ENCODE data around the gene ALB. TPM values are rescaled to one million over a fixed set of nuclear protein-coding genes. Genes with fewer than 3 reads are reported as not detected.

The ALB gene
- total RNA-seq, 4 donors from 2014 or later = 84.5 TPM; not detected in 3

DNA sequence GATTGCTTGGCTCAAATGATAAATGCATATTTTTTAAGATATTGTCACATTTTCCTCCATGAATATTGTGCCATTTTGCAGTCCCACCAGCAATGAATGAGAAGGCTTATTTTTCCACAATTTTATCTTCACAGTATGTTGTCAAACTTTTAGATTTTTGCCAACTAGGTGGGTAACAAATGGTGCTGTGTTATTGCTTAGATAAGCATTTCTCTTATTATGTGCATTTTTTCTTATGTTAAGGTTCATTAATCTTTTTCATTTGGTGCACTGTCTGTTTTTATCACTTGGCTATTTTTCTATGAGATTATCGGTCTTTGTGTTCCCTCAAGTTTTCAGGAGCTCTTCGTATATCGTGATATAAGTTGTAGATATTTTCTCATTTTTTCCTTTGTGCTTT lies 64.1 kb downstream of the ALB start:
- Histone ChIP-seq H3K4me3 (no peak overlapping the region), H3K36me3 (no peaks in the 10 kb centered on the region), H3K9me3 (no peaks in the 10 kb centered on the region), H3K27me3 (no peaks in the 10 kb centered on the region), H3K27ac (no peak overlapping the region), H3K4me1 (no peaks in the 10 kb centered on the region)
- TF ChIP-seq POLR2A (IDR thresholded peaks at IDR 0.05) (no peak), EP300 (IDR thresholded peaks at IDR 0.05) (no peak), POLR2AphosphoS5 (IDR thresholded peaks at IDR 0.05) (no peak)
- TF ChIP-seq, protein P1, sequence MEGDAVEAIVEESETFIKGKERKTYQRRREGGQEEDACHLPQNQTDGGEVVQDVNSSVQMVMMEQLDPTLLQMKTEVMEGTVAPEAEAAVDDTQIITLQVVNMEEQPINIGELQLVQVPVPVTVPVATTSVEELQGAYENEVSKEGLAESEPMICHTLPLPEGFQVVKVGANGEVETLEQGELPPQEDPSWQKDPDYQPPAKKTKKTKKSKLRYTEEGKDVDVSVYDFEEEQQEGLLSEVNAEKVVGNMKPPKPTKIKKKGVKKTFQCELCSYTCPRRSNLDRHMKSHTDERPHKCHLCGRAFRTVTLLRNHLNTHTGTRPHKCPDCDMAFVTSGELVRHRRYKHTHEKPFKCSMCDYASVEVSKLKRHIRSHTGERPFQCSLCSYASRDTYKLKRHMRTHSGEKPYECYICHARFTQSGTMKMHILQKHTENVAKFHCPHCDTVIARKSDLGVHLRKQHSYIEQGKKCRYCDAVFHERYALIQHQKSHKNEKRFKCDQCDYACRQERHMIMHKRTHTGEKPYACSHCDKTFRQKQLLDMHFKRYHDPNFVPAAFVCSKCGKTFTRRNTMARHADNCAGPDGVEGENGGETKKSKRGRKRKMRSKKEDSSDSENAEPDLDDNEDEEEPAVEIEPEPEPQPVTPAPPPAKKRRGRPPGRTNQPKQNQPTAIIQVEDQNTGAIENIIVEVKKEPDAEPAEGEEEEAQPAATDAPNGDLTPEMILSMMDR (IDR thresholded peaks at IDR 0.05) = no peak
- DNase-seq (ENCODE audit: low spot score in 2 of 2) = no peak
- WGBS = 94% methylated on average over 3 of the region's 3 CpGs

DNA sequence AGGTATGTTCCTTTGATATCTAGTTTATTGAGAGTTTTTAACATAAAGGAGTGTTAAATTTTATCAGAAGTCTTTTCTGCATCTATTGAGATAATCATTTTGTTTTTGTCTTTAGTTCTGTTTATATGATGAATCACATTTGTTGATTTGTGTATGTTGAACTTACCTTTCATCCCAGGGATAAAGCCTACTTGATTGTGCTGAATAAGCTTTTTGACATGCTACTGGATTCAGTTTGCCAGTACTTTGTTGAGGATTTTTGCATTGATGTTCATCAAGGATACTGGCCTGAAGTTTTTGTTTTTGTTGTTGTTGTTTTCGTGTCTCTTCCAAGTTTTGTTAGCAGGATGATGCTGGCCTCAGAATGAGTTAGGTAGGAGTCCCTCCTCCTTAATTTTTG lies 66.6 kb downstream of the ALB start:
- TF ChIP-seq POLR2AphosphoS5 (IDR thresholded peaks at IDR 0.05) (no peak), EP300 (IDR thresholded peaks at IDR 0.05) (no peak), POLR2A (IDR thresholded peaks at IDR 0.05) (no peak)
- TF ChIP-seq, protein P1 (IDR thresholded peaks at IDR 0.05) = no peak
- Histone ChIP-seq H3K27ac (no peak overlapping the region), H3K9me3 (no peaks in the 10 kb centered on the region), H3K4me1 (no peaks in the 10 kb centered on the region), H3K36me3 (no peaks in the 10 kb centered on the region), H3K27me3 (no peaks in the 10 kb centered on the region), H3K4me3 (no peak overlapping the region)
- no peak for DNase-seq (ENCODE audit: low spot score in 2 of 2)
- WGBS = 91% methylated on average over 1 of the region's 1 CpG

Other genes with a start within 250 kb of the ALB start
- 10 to 100 TPM; 68.2 to 80.2 (median 71.1) TPM for gene ANKRD17, start 145.5 kb upstream of the ALB start, total RNA-seq
- gene AFP, start 31.9 kb downstream of the ALB start, total RNA-seq = not detected
- gene AFM, start 77.5 kb downstream of the ALB start, total RNA-seq = not detected
- 10 to 100 TPM in 3 of 4 donors, 1 to 10 TPM in 1; 6.0 to 15.6 (median 13.5) TPM for gene RASSF6, start 216.1 kb downstream of the ALB start, total RNA-seq